Gastroesophageal sphincter (tissue), 4 donors: ENCODE data around the gene CCNL1. TPM values are rescaled to one million over a fixed set of nuclear protein-coding genes. Genes with fewer than 3 reads are reported as not detected.

Source experiments
- ATAC-seq: fragments of 150-250 bp; one replicate; pipeline ENCODE4 v1.9.1; 2016; ENCODE audit warnings: mild to moderate bottlenecking, moderate library complexity
- H3K27ac ChIP-seq, 4 donors: fragments of 200-600 bp; sonication (generic) in 3 of 4; 1 replicate in 3 of 4; 2 replicates in 1 of 4; pipeline ENCODE4 v1.5.1; 2016 to 2019
- H3K27me3 ChIP-seq: fragments of 200-600 bp; sonication (generic); one replicate; pipeline ENCODE4 v1.5.1; 2019
- H3K36me3 ChIP-seq, 2 donors: fragments of 200-600 bp; sonication (generic); one replicate each; pipeline ENCODE4 v1.5.1; 2019; ENCODE audit warnings: control low read depth in 1 of 2
- H3K4me1 ChIP-seq, 3 donors: fragments of 200-600 bp; sonication (generic); 1 replicate in 2 of 3; 2 replicates in 1 of 3; pipeline ENCODE4 v1.5.1; 2016 to 2019; ENCODE audit warnings: control low read depth in 2 of 3
- H3K4me3 ChIP-seq, 2 donors: fragments of 200-600 bp; sonication (generic); one replicate each; pipeline ENCODE4 v1.5.1; 2019; ENCODE audit warnings: mild to moderate bottlenecking in 1 of 2, moderate library complexity in 1 of 2
- H3K9me3 ChIP-seq, 3 donors: fragments of 200-600 bp; sonication (generic); one replicate each; pipeline ENCODE4 v1.5.1; 2017 to 2019; ENCODE audit warnings: control low read depth in 2 of 3
- CTCF ChIP-seq, 4 experiments: fragments of 200-600 bp in 2 of 4; fragments of 450-650 bp in 2 of 4; sonication (generic) in 1 of 4; IDR thresholded peaks; one replicate each; pipeline ENCODE4 v1.5.1; 2017 to 2019; ENCODE audit warnings: antibody characterized with exemption in 4 of 4, mild to moderate bottlenecking in 2 of 4, moderate library complexity in 2 of 4
- EP300 ChIP-seq: sonication (generic); formaldehyde crosslinking; IDR thresholded peaks from one replicate; pipeline ENCODE4 v1.6.1; 2017; ENCODE audit warnings: antibody characterized with exemption, mild to moderate bottlenecking
- POLR2A ChIP-seq, 2 donors: fragments of 450-650 bp; IDR thresholded peaks; one replicate each; pipeline ENCODE4 v1.6.1; 2017; ENCODE audit warnings: antibody characterized with exemption in 2 of 2, mild to moderate bottlenecking in 2 of 2, moderate library complexity in 1 of 2
- POLR2AphosphoS5 ChIP-seq: sonication (generic); formaldehyde crosslinking; IDR thresholded peaks from one replicate; pipeline ENCODE4 v1.6.1; 2017; ENCODE audit warnings: antibody characterized with exemption
- WGBS, 2 donors: methylation state at CpG; one replicate each; pipeline ENCODE4 v1.1.5; 2018; ENCODE audit warnings: low coverage in 1 of 2; 5-methylcytosine and 5-hydroxymethylcytosine counted together
- total RNA-seq, 4 donors: library from RNA; depleted of rRNA; stranded (reverse); fragments of >200 nt; gene quantifications; one replicate each; pipeline ENCODE4 v1.1.0, GENCODE V29; 2016

The CCNL1 gene
- total RNA-seq, 4 donors from 2014 or later, result 32.7 to 211 (median 92.6) TPM

- no peaks in the 10 kb centered on the region for H3K36me3 ChIP-seq
- no peaks in the 10 kb centered on the region for H3K27me3 ChIP-seq
- TF ChIP-seq EP300 (no peak), POLR2A (IDR thresholded peaks at IDR 0.05) (no peak)
- H3K4me1 ChIP-seq, result peaks cover 5 to 28% (median 6%) of the 10 kb centered on the region in 3 donors
- WGBS, 2 donors, result 74 to 79% methylated on average over 3 to 4 of the region's 4 CpGs
- H3K4me3 ChIP-seq, result no peak overlapping the region
- ATAC-seq, result no peak
- H3K27ac ChIP-seq, result no peak overlapping the region
- H3K9me3 ChIP-seq, result no peaks in the 10 kb centered on the region
Observed at GRCh38 chr3:157172746-157173145, 12.8 kb upstream of the CCNL1 start.

GRCh38 chr3:157170861-157171260, 10.9 kb upstream of the CCNL1 start:
- Histone ChIP-seq H3K27me3 (no peaks in the 10 kb centered on the region), H3K4me1 (peaks cover 0 to 9% (median 0%) of the 10 kb centered on the region in 3 donors), H3K36me3 (no peaks in the 10 kb centered on the region), H3K9me3 (no peaks in the 10 kb centered on the region), H3K27ac (no peak overlapping the region), H3K4me3 (no peak overlapping the region)
- TF ChIP-seq POLR2A (IDR thresholded peaks at IDR 0.05) (no peak), CTCF (IDR thresholded peaks at IDR 0.05) (no peak), POLR2AphosphoS5 (no peak), EP300 (no peak)
- no peak for ATAC-seq
- 75 to 92% methylated on average over 1 to 2 of the region's 3 CpGs for WGBS, 2 donors

DNA sequence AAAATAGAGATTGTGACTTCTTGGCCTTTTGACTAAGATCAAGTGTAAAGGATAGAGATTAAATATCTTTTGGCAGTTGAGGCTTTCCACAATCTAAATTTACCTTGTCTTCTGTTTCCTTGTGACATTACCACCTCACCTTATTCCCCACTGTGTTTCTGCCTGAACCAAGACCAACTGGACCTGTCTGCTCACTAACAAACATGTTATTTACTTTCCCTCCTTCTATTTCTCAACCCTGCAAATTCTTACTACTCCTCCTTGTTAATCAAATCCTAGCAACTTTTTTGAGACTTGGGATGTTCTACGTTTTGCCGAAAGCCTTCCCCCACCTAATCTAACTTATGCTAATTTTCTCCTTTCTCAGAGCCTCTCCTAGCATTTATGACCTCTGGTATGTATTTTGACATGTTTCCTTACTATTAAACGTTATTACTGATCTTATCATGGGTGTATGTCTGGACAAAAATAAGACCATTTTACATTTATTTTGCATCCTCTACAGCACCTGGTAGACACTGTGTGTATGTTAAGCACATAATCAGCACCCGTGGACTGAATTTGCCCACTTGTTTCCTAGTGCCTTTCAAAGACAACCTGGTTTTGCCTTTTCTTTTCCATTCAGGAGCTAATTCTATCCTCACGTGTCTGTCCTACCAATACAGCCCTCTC, 7.6 kb upstream of the CCNL1 start:
- TF ChIP-seq POLR2A (IDR thresholded peaks at IDR 0.05) (no peak), CTCF (IDR thresholded peaks at IDR 0.05) (no peak), EP300 (no peak), POLR2AphosphoS5 (no peak)
- Histone ChIP-seq H3K9me3 (no peaks in the 10 kb centered on the region), H3K27ac (no peak overlapping the region), H3K4me3 (no peak overlapping the region), H3K36me3 (no peaks in the 10 kb centered on the region), H3K4me1 (no peaks in the 10 kb centered on the region), H3K27me3 (no peaks in the 10 kb centered on the region)
- ATAC-seq, result no peak
- 70 to 73% methylated on average over 5 of the region's 5 CpGs for WGBS, 2 donors

GRCh38 chr3:157166561-157166960, 6.6 kb upstream of the CCNL1 start:
- Histone ChIP-seq H3K27ac (no peak overlapping the region), H3K27me3 (no peaks in the 10 kb centered on the region), H3K4me3 (no peak overlapping the region), H3K4me1 (peaks cover 0 to 3% (median 0%) of the 10 kb centered on the region in 3 donors), H3K9me3 (no peaks in the 10 kb centered on the region), H3K36me3 (no peaks in the 10 kb centered on the region)
- TF ChIP-seq CTCF (IDR thresholded peaks at IDR 0.05) (no peak), POLR2AphosphoS5 (no peak), POLR2A (IDR thresholded peaks at IDR 0.05) (no peak), EP300 (no peak)
- ATAC-seq, result no peak
- WGBS, 2 donors, result 53 to 85% methylated on average over 2 of the region's 2 CpGs

DNA sequence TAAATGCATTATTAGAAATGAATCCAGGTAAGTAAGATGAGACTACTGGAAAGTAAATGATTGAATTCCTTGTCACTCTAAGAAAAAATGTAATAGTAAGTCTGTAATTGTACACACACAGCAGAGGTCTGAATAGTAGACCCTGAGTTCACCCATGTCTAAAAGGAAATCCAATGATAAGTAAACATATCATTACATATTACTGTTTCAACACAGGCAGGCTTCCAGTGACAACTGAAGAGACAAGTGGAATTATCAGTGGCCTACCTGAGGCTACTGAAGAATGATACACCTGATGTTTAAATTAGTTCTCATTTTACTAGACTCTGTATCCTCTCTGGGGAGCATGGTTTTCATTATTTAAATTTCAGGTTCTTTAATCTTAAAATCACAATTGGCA, 6.2 kb upstream of the CCNL1 start:
- Histone ChIP-seq H3K4me3 (no peak overlapping the region), H3K36me3 (no peaks in the 10 kb centered on the region), H3K9me3 (no peaks in the 10 kb centered on the region), H3K27me3 (no peaks in the 10 kb centered on the region), H3K4me1 (peaks cover 1 to 7% (median 2%) of the 10 kb centered on the region in 3 donors), H3K27ac (no peak overlapping the region)
- TF ChIP-seq POLR2AphosphoS5 (no peak), EP300 (no peak), CTCF (IDR thresholded peaks at IDR 0.05) (no peak), POLR2A (IDR thresholded peaks at IDR 0.05) (no peak)
- ATAC-seq, result no peak
